Stimulated activated CD8-positive, alpha-beta memory T cell treated with anti-CD3 and anti-CD28 coated beads, Interleukin-7, amount 100 ng/mL, for 24 hours (primary cell): ENCODE measurements around the gene PPM1N.
A peak's percentile ranks its signal among the peaks of the same experiment; 100 is the strongest.

Experiments used
- DNase-seq: peaks from one replicate; pipeline ENCODE4 v3.0.0-alpha.2; 2020; ENCODE audit warnings: low read depth

Gene PPM1N

GRCh38 chr19:45470762-45471081 is 27.5 kb upstream of the PPM1N start:
- no peak for DNase-seq

- no peak for DNase-seq
Measured at GRCh38 chr19:45471111-45471930, 26.9 kb upstream of the PPM1N start.

- DNase-seq, result no peak
Measured at GRCh38 chr19:45471931-45472562, 26.2 kb upstream of the PPM1N start.

DNA sequence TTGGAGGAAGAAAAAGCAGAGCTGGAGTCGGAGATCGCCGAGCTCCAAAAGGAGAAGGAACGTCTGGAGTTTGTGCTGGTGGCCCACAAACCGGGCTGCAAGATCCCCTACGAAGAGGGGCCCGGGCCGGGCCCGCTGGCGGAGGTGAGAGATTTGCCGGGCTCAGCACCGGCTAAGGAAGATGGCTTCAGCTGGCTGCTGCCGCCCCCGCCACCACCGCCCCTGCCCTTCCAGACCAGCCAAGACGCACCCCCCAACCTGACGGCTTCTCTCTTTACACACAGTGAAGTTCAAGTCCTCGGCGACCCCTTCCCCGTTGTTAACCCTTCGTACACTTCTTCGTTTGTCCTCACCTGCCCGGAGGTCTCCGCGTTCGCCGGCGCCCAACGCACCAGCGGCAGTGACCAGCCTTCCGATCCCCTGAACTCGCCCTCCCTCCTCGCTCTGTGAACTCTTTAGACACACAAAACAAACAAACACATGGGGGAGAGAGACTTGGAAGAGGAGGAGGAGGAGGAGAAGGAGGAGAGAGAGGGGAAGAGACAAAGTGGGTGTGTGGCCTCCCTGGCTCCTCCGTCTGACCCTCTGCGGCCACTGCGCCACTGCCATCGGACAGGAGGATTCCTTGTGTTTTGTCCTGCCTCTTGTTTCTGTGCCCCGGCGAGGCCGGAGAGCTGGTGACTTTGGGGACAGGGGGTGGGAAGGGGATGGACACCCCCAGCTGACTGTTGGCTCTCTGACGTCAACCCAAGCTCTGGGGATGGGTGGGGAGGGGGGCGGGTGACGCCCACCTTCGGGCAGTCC is 25.5 kb upstream of the PPM1N start:
- DNase-seq, result no peak

DNA sequence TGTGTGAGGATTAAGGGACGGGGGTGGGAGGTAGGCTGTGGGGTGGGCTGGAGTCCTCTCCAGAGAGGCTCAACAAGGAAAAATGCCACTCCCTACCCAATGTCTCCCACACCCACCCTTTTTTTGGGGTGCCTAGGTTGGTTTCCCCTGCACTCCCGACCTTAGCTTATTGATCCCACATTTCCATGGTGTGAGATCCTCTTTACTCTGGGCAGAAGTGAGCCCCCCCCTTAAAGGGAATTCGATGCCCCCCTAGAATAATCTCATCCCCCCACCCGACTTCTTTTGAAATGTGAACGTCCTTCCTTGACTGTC is 24.9 kb upstream of the PPM1N start:
- DNase-seq, result no peak

GRCh38 chr19:45473682-45474605 is 24.3 kb upstream of the PPM1N start:
- no peak for DNase-seq

GRCh38 chr19:45474606-45475521 is 23.4 kb upstream of the PPM1N start:
- no peak for DNase-seq

DNA sequence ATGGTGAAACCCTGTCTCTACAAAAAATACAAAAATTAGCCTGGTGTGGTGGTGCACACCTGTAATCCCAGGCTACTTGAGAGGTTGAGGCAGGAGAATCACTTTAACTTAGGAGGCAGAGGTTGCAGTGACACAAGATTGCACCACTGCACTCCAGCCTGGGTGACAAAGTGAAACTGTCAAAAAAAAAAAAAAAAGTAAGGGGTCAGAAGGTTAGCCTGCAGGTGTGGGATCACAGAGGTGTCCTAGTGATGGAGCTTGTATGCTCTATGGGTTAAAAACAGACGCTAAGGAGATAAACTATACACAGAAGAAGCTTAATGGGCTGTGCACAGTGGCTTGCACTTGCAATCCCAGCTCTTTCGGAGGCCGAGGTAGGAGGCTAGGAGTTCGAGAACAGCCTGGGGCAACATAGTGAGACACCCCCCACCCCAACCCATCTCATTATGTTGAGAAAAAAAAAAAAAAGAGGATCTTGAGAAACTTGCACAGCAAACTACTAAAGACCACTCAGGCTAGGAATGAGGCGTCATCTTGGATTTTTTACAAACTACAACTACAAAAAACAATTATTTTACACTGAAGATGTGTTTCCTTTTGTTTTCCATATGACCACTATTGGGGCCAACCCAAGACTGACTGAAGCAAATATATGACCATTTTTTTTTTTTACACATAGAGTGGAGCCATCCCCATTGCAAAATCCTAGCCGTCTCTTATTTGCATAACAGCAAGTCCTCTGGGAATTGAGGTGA is 22.5 kb upstream of the PPM1N start:
- DNase-seq, result no peak

DNA sequence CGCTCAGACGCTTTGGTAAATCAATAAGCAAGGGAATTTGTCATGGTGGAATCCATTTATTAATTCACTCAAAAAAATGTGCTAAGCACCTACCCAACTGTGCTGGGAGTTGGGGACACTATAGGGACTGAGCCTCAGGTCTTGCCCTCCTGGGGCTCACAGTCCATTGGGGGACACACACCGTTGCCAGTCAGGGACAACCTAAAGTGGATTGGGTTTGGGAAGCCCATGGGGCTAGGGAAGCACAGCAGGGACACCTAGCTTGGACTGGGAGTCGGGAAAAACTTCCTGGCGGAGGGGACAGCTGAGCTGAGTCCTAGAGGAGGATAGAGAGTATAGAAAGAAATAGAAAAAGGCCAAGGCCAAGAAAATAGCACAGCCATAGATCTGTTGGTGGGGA is 21.9 kb upstream of the PPM1N start:
- DNase-seq, result no peak

DNA sequence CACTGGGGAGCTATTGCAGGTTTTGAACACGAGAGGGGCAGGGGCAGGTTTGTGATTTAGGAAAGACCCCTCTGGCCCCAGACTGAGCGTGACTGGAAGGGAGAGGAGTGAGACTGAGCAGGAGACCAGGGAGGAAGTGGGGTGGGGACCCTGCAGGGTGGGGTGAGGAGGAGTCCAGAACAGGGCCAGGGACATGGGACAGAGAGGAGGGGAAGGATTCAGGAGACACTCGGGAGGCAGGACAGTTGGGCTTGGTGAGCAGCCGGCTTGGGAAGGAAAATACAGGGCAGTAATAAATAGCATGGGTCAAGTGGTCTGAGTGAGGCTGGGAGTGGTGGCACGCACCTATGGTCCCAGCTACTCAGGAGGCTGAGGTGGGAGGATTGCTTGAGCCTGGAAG is 21.1 kb upstream of the PPM1N start:
- DNase-seq, result no peak

- DNase-seq, result no peak
Measured at GRCh38 chr19:45477713-45478453, 20.4 kb upstream of the PPM1N start.

DNA sequence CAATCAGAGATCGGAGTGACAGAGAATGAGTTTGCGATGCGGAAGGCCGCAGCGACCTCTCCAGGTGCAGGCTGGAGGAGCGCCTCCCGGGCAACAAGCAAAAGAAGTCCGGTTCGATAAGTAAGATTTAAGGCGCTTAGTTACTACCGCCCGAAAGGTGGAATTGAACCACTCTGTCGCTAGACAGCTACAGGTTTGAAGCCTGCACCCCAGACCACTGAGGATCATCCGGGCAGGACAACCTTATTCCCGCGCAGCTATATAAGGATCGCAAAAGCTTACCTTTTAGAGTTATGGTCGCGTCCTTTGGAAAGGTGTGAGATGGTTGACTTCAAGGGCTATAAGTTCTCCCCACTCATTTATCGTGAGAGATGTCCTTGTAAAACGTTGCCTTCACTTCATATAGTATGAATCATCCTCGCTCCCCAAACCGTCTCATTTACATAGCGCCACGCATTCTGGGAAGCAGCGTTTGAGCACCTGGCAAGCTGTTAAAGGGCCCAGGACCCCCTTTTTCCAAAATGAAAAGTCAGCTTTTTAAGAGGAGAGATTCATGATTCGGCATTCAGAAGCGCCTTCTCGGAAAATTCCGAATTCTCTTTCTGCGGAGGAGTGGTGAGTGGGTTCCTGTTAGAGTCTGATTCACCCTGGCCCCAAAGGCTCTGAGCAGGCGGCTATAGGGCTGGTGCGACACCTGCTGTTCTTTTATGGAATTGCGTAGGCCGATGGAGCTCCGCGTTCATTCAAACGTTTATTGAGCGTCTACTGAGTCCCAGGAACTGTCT is 19.6 kb upstream of the PPM1N start:
- peak; percentile 84 for DNase-seq

DNA sequence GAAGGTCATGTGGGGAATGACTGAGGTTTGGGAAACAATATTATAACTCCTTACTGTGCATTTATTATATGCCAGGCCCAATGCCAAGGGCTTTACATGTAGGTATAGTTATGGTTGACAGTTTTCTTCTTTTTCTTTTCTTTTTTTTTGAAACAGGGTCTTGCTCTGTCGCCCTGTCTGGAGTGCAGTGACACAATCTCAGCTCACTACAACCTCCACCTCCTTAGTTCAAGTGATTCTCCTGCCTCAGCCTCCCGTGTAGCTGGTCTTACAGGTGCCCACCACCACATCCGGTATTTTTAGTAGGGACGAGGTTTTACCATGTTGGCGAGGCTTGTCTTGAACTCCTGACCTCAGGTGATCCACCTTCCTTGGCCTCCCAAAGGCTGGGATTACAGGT is 15.2 kb upstream of the PPM1N start:
- DNase-seq, result no peak

- no peak for DNase-seq
Measured at GRCh38 chr19:45484273-45484945, 13.8 kb upstream of the PPM1N start.

DNA sequence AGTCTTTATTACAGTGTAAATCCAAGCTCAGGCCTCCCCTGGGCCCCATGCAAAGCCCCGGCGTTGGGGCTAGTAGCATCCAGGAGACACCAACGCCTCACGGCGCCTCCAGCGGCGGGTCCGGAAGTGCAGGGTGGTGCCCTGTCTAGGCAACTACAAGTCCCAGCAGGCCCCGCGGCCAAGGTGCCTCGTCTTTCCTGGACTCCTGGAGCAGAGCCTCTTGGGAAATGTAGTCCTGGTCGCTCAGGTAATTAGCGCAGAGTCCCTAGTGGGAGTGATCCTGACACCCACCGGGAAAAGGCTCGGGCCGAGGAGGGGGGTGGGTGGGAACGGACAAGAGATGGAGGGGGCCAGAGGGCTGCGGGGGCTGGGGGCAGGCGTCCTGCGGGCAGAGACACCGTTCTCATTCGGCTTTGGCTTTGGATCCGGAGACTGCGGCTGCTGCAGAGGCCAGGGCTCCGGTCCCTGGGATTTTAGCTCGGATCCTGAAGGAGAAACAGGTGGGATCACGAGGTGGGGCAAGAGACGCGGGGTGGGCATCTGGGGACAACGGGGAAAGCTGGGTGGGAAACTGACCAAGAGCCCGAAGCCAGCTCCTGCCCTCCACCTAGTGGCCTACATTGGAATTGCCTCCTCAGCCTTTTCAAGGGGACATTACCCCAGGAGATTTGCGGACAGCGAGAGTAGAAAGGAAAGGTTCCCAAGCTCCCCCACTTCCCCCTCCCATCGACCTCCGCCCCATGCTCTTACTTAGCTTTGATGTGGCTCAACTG is 12.8 kb upstream of the PPM1N start:
- peak; percentile 96 for DNase-seq

DNA sequence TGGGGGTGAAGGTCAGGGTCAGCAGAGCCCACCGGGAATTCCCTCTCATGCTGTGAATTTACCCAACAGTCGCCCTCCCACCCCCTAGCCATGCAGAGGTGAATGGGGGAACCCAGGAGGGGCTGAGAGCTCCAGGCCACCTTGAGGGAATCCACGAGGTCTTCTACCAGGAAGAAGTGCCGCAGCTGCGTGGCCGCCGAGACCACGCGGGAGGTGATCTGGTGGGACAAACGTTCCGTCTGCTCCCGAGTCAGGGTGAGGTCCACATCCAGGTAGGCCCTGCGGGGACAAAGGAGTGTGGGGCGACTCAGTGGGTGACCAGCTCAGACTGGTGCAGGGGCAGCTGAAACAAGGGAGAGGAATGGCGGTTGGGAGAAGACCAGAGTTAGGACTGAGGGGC is 9.5 kb upstream of the PPM1N start:
- DNase-seq, result no peak

- no peak for DNase-seq
Measured at GRCh38 chr19:45489216-45489855, 8.9 kb upstream of the PPM1N start.
